Panc1 (cell line): ENCODE results near the gene ZNF230.

Source experiments
- CTCF ChIP-seq: fragments of 450-650 bp; IDR thresholded peaks from 2 replicates; pipeline ENCODE4 v1.5.1; 2017; ENCODE audit warnings: mild to moderate bottlenecking
- POLR2AphosphoS5 ChIP-seq: IDR thresholded peaks from 2 replicates; pipeline ENCODE4 v1.6.1; 2012; ENCODE audit warnings: mild to moderate bottlenecking, low read depth, low read length, moderate library complexity
- TCF7L2 ChIP-seq: IDR thresholded peaks from 2 replicates; pipeline ENCODE4 v1.6.1; 2011; ENCODE audit warnings: mild to moderate bottlenecking, low read depth, low read length, inconsistent platforms

GRCh38 chr19:44019498-44019897 lies 16.7 kb downstream of the ZNF230 start:
- TF ChIP-seq CTCF (no peak), POLR2AphosphoS5 (no peak), TCF7L2 (no peak)
